Parathyroid adenoma (tissue), 2 donors: ENCODE measurements around the gene CXXC5.

Experiments
- H2AFZ ChIP-seq: fragments of 300-600 bp; sonication (generic); one replicate; pipeline ENCODE4 v1.7.0; 2017; ENCODE audit warnings: antibody characterized with exemption, mild to moderate bottlenecking
- H3K27ac ChIP-seq: fragments of 300-600 bp; sonication (generic); one replicate; pipeline ENCODE4 v1.7.0; 2017
- H3K27me3 ChIP-seq: fragments of 300-600 bp; sonication (generic); one replicate; pipeline ENCODE4 v1.7.0; 2017; ENCODE audit warnings: low read length; ENCODE audit not compliant: control insufficient read depth, insufficient read depth
- H3K36me3 ChIP-seq: fragments of 300-600 bp; sonication (generic); one replicate; pipeline ENCODE4 v1.7.0; 2017; ENCODE audit warnings: low read length; ENCODE audit not compliant: control insufficient read depth, insufficient read depth
- H3K4me1 ChIP-seq: fragments of 300-600 bp; sonication (generic); one replicate; pipeline ENCODE4 v1.7.0; 2017; ENCODE audit warnings: control low read depth
- H3K4me2 ChIP-seq: fragments of 300-600 bp; sonication (generic); one replicate; pipeline ENCODE4 v1.7.0; 2017; ENCODE audit warnings: low read length
- H3K4me3 ChIP-seq: fragments of 300-600 bp; sonication (generic); one replicate; pipeline ENCODE4 v1.7.0; 2017; ENCODE audit warnings: low read depth, low read length
- H3K79me2 ChIP-seq: fragments of 300-600 bp; sonication (generic); one replicate; pipeline ENCODE4 v1.7.0; 2017; ENCODE audit warnings: control low read depth
- H3K9ac ChIP-seq: fragments of 300-600 bp; sonication (generic); one replicate; pipeline ENCODE4 v1.7.0; 2017; ENCODE audit warnings: mild to moderate bottlenecking
- H3K9me3 ChIP-seq: fragments of 300-600 bp; sonication (generic); one replicate; pipeline ENCODE4 v1.7.0; 2017; ENCODE audit warnings: low read length; ENCODE audit not compliant: control insufficient read depth
- TF ChIP-seq, protein P1 (sequence below): fragments of 300-600 bp; sonication (generic); IDR thresholded peaks from one replicate; pipeline ENCODE4 v1.7.0; 2017; ENCODE audit warnings: antibody characterized with exemption, mild to moderate bottlenecking
- donor health status: primary hyperparathyroidism.

Gene CXXC5

DNA sequence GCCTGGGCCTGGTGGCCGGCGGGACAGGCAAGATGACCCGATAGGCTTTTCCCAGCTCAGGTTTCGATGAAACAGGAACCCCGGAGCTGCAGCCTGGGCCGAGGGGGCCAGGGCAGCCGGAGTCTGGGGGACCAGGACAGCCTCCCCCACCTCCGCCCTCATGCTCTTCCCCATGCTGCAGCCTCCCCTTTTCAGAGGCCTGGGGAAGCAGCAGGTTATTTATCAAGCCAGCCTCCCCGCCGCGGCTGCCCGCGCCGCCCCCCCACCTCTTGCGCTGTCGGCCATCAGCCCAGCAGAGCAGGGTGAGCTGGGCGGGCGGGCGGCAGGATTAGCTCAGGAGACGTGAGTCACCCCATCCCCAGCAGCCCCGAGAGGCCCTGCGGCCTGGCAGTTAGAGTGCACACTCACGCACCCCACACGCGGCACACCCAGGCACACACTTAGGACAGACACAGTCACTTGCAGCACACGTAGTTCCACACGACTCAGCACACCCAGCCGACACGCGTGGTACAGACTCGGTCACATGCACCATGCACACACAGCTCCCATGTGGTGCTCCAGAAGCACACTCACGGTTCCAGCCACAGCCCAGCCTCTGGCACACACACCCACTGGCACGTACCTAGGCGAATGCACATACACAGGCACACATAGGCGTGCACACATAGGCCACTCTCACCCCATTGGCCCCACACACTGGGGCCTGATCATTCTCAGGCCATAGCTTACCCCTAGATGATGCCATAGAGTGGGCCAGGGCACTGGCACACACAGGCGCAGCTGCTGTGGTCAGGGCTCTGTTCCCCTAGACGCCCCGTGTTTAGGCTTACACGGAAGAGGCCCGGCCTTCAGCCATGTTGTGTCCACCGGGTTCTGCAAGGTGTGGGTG lies 13.0 kb downstream of the CXXC5 start:
- peaks cover 86% of the 10 kb centered on the region for H3K4me1 ChIP-seq
- peaks cover 64% of the 10 kb centered on the region for H3K79me2 ChIP-seq
- H2AFZ ChIP-seq, result peak overlapping the region; percentile 68
- H3K4me3 ChIP-seq, result peak overlapping the region; percentile 25
- H3K9me3 ChIP-seq, result no peaks in the 10 kb centered on the region
- peak overlapping the region; percentile 92 for H3K27ac ChIP-seq
- H3K27me3 ChIP-seq, result no peaks in the 10 kb centered on the region
- H3K4me2 ChIP-seq, result peak overlapping the region; percentile 43
- no peaks in the 10 kb centered on the region for H3K36me3 ChIP-seq
- no peak overlapping the region for H3K9ac ChIP-seq
- TF ChIP-seq, protein P1, sequence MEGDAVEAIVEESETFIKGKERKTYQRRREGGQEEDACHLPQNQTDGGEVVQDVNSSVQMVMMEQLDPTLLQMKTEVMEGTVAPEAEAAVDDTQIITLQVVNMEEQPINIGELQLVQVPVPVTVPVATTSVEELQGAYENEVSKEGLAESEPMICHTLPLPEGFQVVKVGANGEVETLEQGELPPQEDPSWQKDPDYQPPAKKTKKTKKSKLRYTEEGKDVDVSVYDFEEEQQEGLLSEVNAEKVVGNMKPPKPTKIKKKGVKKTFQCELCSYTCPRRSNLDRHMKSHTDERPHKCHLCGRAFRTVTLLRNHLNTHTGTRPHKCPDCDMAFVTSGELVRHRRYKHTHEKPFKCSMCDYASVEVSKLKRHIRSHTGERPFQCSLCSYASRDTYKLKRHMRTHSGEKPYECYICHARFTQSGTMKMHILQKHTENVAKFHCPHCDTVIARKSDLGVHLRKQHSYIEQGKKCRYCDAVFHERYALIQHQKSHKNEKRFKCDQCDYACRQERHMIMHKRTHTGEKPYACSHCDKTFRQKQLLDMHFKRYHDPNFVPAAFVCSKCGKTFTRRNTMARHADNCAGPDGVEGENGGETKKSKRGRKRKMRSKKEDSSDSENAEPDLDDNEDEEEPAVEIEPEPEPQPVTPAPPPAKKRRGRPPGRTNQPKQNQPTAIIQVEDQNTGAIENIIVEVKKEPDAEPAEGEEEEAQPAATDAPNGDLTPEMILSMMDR, result no peak

DNA sequence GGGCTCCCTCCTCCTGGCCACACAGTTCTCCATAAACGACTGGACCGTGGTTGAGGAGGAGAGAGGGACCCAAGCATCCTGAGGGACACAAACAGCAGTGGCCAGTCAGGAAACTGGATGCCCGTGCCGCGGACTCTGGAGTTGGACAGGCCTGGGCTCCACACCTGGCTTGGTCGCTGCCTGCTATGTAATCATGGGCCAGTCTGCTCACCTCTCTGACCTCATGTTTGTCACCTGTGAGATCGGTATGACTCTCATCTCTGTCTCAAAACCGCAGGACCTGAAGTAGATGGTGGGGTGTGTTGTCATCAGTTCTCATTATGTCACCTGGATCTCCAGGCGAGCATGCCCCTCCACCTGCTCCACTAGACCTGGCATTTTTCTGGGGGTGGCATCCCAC lies 14.5 kb downstream of the CXXC5 start:
- Histone ChIP-seq H3K36me3 (no peaks in the 10 kb centered on the region), H3K4me2 (no peak overlapping the region), H3K27ac (peak overlapping the region; percentile 92), H3K4me3 (no peak overlapping the region), H3K9ac (no peak overlapping the region), H3K79me2 (peaks cover 63% of the 10 kb centered on the region), H2AFZ (no peak overlapping the region), H3K9me3 (no peaks in the 10 kb centered on the region), H3K4me1 (peaks cover 79% of the 10 kb centered on the region), H3K27me3 (no peaks in the 10 kb centered on the region)
- TF ChIP-seq, protein P1, result no peak

- H3K9ac ChIP-seq, result no peak overlapping the region
Observed at GRCh38 chr5:139663207-139664085, 15.3 kb downstream of the CXXC5 start.

DNA sequence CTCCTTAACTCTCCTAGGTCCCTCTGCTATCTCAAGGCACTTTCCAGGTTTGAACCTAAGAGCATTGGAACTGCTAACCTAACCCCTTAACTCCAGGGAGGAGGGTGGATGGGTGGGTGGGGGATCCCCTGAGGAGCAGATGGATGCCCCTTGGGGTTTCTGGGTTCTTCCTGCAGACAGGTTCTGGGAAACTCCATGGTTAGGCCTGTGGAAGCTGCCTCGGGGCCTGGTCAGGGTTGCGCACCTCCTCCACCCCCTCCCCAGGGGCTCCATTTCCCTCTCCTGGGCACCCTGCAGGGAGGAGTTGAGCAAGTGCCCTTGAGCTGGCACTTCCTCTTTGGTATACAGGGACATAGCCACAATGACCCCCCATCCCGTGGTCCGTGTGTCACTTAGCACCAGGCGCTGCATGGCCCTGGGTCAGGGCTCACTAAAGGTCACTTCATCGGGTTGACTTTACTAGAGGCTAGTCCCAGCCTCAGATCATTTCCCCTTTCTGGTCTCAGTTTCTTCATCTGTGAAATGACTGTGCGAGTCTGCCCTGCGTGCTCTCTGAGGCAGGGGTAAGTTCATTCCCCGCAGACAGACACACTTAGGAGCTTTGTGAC lies 16.0 kb downstream of the CXXC5 start:
- H3K79me2 ChIP-seq, result peaks cover 65% of the 10 kb centered on the region
- TF ChIP-seq, protein P1, result no peak
- H3K9me3 ChIP-seq, result no peaks in the 10 kb centered on the region
- H3K4me3 ChIP-seq, result no peak overlapping the region
- peak overlapping the region; percentile 92 for H3K27ac ChIP-seq
- no peak overlapping the region for H3K9ac ChIP-seq
- H3K4me1 ChIP-seq, result peaks cover 76% of the 10 kb centered on the region
- H2AFZ ChIP-seq, result no peak overlapping the region
- H3K4me2 ChIP-seq, result no peak overlapping the region
- no peaks in the 10 kb centered on the region for H3K27me3 ChIP-seq
- no peaks in the 10 kb centered on the region for H3K36me3 ChIP-seq

More at GRCh38 chr5:139663207-139664085, 15.3 kb downstream of the CXXC5 start:
- Histone ChIP-seq H3K4me3 (no peak overlapping the region), H3K27ac (peak overlapping the region; percentile 92), H2AFZ (no peak overlapping the region), H3K36me3 (no peaks in the 10 kb centered on the region), H3K9me3 (no peaks in the 10 kb centered on the region), H3K4me1 (peaks cover 76% of the 10 kb centered on the region), H3K4me2 (no peak overlapping the region), H3K27me3 (no peaks in the 10 kb centered on the region), H3K79me2 (peaks cover 63% of the 10 kb centered on the region)
- TF ChIP-seq, protein P1, result no peak
